K562 (cell line): Measurements from ENCODE around the gene GAMT. TPM values are rescaled to one million over a fixed set of nuclear protein-coding genes. Genes with fewer than 3 reads are reported as not detected.

Experiments
- ATAC-seq: fragments of 200-7000 bp; cut with Tn5 transposase; 3 replicates; pipeline ENCODE4 v1.9.1; 2020; ENCODE audit warnings: moderate library complexity
- BruUV-seq: library from RNA; stranded (reverse); fragments of 400-500 nt; replicated peaks from 2 replicates; lab custom pipeline; 2021; lab: Mats Ljungman, UMichigan
- CTCF ChIA-PET: fragments of 300-600 bp; formaldehyde crosslinking; extraction: SDS; loops from one replicate; lab custom pipeline; 2021; ENCODE audit warnings: low intra/inter-chr PET ratio; lab: Yijun Ruan, JAX
- POLR2A ChIA-PET: fragments of 300-600, 350-650 bp; sonication (Branson Sonifier 250); formaldehyde crosslinking; extraction: SDS; loops from one replicate; lab custom pipeline; 2021; ENCODE audit warnings: antibody characterized with exemption, inconsistent platforms; lab: Yijun Ruan, JAX
- DNase-seq, 4 experiments: peaks; one replicate each; pipeline versions ENCODE4 v3.0.0 to v3.0.0-alpha.2; 2011 to 2018; ENCODE audit warnings: low spot score in 3 of 4, mixed read lengths in 3 of 4; ENCODE audit errors: extremely low read depth in 1 of 4
- FAIRE-seq: peaks from 2 replicates; lab custom pipeline; 2011; peaks lifted over from hg19 to GRCh38; lab: Jason Lieb, UNC
- H2AFZ ChIP-seq: 2 replicates; pipeline ENCODE4 v1.6.0; 2011; ENCODE audit warnings: low read depth, low read length, control low read depth, inconsistent platforms
- H3K27ac ChIP-seq: fragments of 200-600 bp; 3 replicates; pipeline ENCODE4 v1.8.0; 2011; ENCODE audit warnings: low read depth, mild to moderate bottlenecking, control low read depth, inconsistent platforms, low read length, moderate library complexity, mixed read lengths; ENCODE audit errors: extremely low read depth
- H3K27me3 ChIP-seq, 2 experiments: fragments of 300-600 bp in 1 of 2; 2 replicates in 1 of 2; 3 replicates in 1 of 2; pipeline versions ENCODE4 v1.6.0 to v1.8.0; 2011; ENCODE audit warnings: inconsistent platforms in 2 of 2, low read length in 2 of 2, mild to moderate bottlenecking in 1 of 2, mixed read lengths in 1 of 2, moderate library complexity in 1 of 2; ENCODE audit not compliant: control insufficient read depth in 2 of 2, insufficient read depth in 2 of 2
- H3K36me3 ChIP-seq: fragments of 300-600 bp; 3 replicates; pipeline ENCODE4 v1.8.0; 2011; ENCODE audit warnings: mild to moderate bottlenecking, low read length, inconsistent platforms; ENCODE audit not compliant: control insufficient read depth, insufficient read depth
- H3K4me1 ChIP-seq, 2 experiments: fragments of 200-600 bp in 1 of 2; replicated peaks in 1 of 2; 2 replicates in 1 of 2; 3 replicates in 1 of 2; pipeline versions ENCODE4 v1.5.1 to v1.8.0; 2011; ENCODE audit warnings: inconsistent platforms in 2 of 2, low read length in 2 of 2, mild to moderate bottlenecking in 1 of 2, mixed read lengths in 1 of 2, moderate library complexity in 1 of 2; ENCODE audit not compliant: control insufficient read depth in 2 of 2, insufficient read depth in 2 of 2
- H3K4me2 ChIP-seq: 2 replicates; pipeline ENCODE4 v1.6.1; 2011; ENCODE audit warnings: low read length, control low read depth, inconsistent platforms, mixed read lengths; ENCODE audit not compliant: insufficient read depth
- H3K4me3 ChIP-seq: fragments of 200-600 bp; sonication (generic), shearing (Covaris generic); 2 replicates; pipeline ENCODE4 v1.5.1; 2016; ENCODE audit warnings: control low read depth, inconsistent platforms
- H3K79me2 ChIP-seq: fragments of 200-600 bp; 3 replicates; pipeline ENCODE4 v1.8.0; 2011; ENCODE audit warnings: low read length, inconsistent platforms; ENCODE audit not compliant: control insufficient read depth, insufficient read depth
- H3K9ac ChIP-seq, 2 experiments: 2 replicates each; pipeline versions ENCODE4 v1.6.0 to v1.6.1; 2011; ENCODE audit warnings: low read depth in 2 of 2, low read length in 2 of 2, control low read depth in 1 of 2, inconsistent platforms in 1 of 2, mild to moderate bottlenecking in 1 of 2, mixed read lengths in 1 of 2; ENCODE audit not compliant: insufficient read depth in 1 of 2
- H3K9me1 ChIP-seq: one replicate; pipeline ENCODE4 v1.6.0; 2011; ENCODE audit warnings: inconsistent platforms, mild to moderate bottlenecking, low read length, moderate library complexity; ENCODE audit not compliant: control insufficient read depth, insufficient read depth
- H3K9me3 ChIP-seq: replicated peaks from 2 replicates; pipeline ENCODE4 v1.5.1; 2011; ENCODE audit warnings: low read depth, low read length, inconsistent platforms; ENCODE audit not compliant: control insufficient read depth, insufficient read depth
- H4K20me1 ChIP-seq: replicated peaks from 2 replicates; pipeline ENCODE4 v1.6.1; 2011; ENCODE audit warnings: low read length, inconsistent platforms, mixed read lengths; ENCODE audit not compliant: control insufficient read depth, insufficient read depth
- CCNT2 ChIP-seq: IDR thresholded peaks from 2 replicates; pipeline ENCODE4 v1.6.1; 2011; ENCODE audit warnings: borderline replicate concordance, low read depth, mild to moderate bottlenecking, moderate library complexity, mixed read lengths, low read length; ENCODE audit not compliant: insufficient read length; ENCODE audit errors: extremely low read depth
- DPF2 ChIP-seq: fragments of 450-650 bp; IDR thresholded peaks from 2 replicates; pipeline ENCODE4 v1.6.1; 2016
- E2F3 ChIP-seq: fragments of 250-450 bp; sonication (Bioruptor Pico); IDR thresholded peaks from 2 replicates; pipeline ENCODE4 v1.4.0; 2020; ENCODE audit warnings: mild to moderate bottlenecking
- FOXM1 ChIP-seq, 2 experiments: fragments of 450-650 bp in 1 of 2; sonication (generic) in 1 of 2; formaldehyde crosslinking in 1 of 2; IDR thresholded peaks; 2 replicates each; pipeline versions ENCODE4 v1.6.1 to v1.9.0; 2017 to 2022; ENCODE audit warnings: low read depth in 2 of 2, mild to moderate bottlenecking in 2 of 2, missing genetic modification reagents in 1 of 2, moderate library complexity in 1 of 2
- GTF2A2 ChIP-seq: IDR thresholded peaks from 2 replicates; pipeline ENCODE4 v1.6.1; 2016; ENCODE audit warnings: mild to moderate bottlenecking, missing genetic modification characterization, missing compliant biosample characterization
- MYNN ChIP-seq, 2 experiments: sonication (generic); formaldehyde crosslinking in 1 of 2; IDR thresholded peaks; 2 replicates each; pipeline versions ENCODE4 v1.5.0 to v1.6.1; 2016 to 2020; ENCODE audit warnings: antibody characterized with exemption in 1 of 2, missing genetic modification reagents in 1 of 2
- NUFIP1 ChIP-seq: fragments of 450-650 bp; IDR thresholded peaks from 2 replicates; pipeline ENCODE4 v1.6.1; 2018; ENCODE audit not compliant: partially characterized antibody
- OTX1 ChIP-seq: fragments of 450-650 bp; formaldehyde crosslinking; IDR thresholded peaks from 2 replicates; pipeline ENCODE4 v1.4.0; 2022; ENCODE audit warnings: mild to moderate bottlenecking
- RBFOX2 ChIP-seq: fragments of 200-400 bp; formaldehyde crosslinking; IDR thresholded peaks from 2 replicates; pipeline ENCODE4 v1.6.1; 2017; ENCODE audit warnings: low read depth, mild to moderate bottlenecking, low read length, moderate library complexity
- SMARCE1 ChIP-seq: fragments of 450-650 bp; IDR thresholded peaks from 2 replicates; pipeline ENCODE4 v1.7.1; 2016; ENCODE audit warnings: mild to moderate bottlenecking
- TARDBP ChIP-seq: fragments of 450-650 bp; IDR thresholded peaks from 2 replicates; pipeline ENCODE4 v1.6.1; 2016
- ZKSCAN1 ChIP-seq: fragments of 150-350 bp; IDR thresholded peaks from 2 replicates; pipeline ENCODE4 v1.6.1; 2016; ENCODE audit warnings: low read depth, low read length
- ZNF133 ChIP-seq: fragments of 250-450 bp; sonication (Bioruptor Pico); IDR thresholded peaks from 2 replicates; pipeline ENCODE4 v1.4.0; 2020; ENCODE audit warnings: mild to moderate bottlenecking
- ZNF274 ChIP-seq: IDR thresholded peaks from 2 replicates; pipeline ENCODE4 v1.6.1; 2011; ENCODE audit warnings: low read depth, mild to moderate bottlenecking, low read length, moderate library complexity, borderline replicate concordance
- ZNF57 ChIP-seq: fragments of 450-650 bp; formaldehyde crosslinking; IDR thresholded peaks from 2 replicates; pipeline ENCODE4 v1.4.0; 2020; ENCODE audit warnings: mild to moderate bottlenecking, moderate library complexity
- ZNF583 ChIP-seq: fragments of 250-450 bp; sonication (Bioruptor Pico); IDR thresholded peaks from 2 replicates; pipeline ENCODE4 v1.4.0; 2020
- WGBS: fragments of 100-300 bp; shearing (Covaris generic); methylation state at CpG from one replicate; pipeline ENCODE4 v1.1.6; 2016; ENCODE audit warnings: low coverage, mixed read lengths; ENCODE audit not compliant: insufficient coverage; ENCODE audit errors: missing lambda C conversion rate; 5-methylcytosine and 5-hydroxymethylcytosine counted together
- in situ Hi-C: fragments of 300-500 bp; cut with MboI; formaldehyde crosslinking; loops from 4 replicates; pipeline ENCODE4 v1.15.0; 2018; ENCODE audit warnings: inconsistent platforms, mixed read lengths
- intact Hi-C: fragments of 100-400 bp; cut with micrococcal nuclease; formaldehyde crosslinking; loops from 2 replicates; pipeline ENCODE4 v1.14.2; 2022
- polyA plus RNA-seq, 8 experiments: library from polyadenylated mRNA; depleted of rRNA in 4 of 8; stranded (reverse) in 5 of 8; unstranded in 3 of 8; fragments of >200 nt; fragmentation: Nextera tagmentation in 2 of 8; fragmentation: Illumina TruSeq in 1 of 8; extraction: Ambion mirVana in 2 of 8; extraction: Trizol in 1 of 8; gene quantifications; 2 replicates each; pipeline versions ENCODE4 v1.2.1 to v1.2.3, GENCODE V29; 2011 to 2014; ENCODE audit warnings: inconsistent platforms in 1 of 8, missing spikeins in 1 of 8
- total RNA-seq, 7 experiments: library from RNA; depleted of rRNA in 6 of 7; stranded (reverse); fragments of >200 nt in 6 of 7; fragmentation: Illumina TruSeq in 2 of 7; extraction: Trizol in 2 of 7; gene quantifications; 2 replicates each; pipeline versions ENCODE4 v1.2.1 to v1.2.3, GENCODE V29; 2011 to 2021; ENCODE audit warnings: low replicate concordance in 1 of 7
- TF ChIP-seq, protein P1 (sequence below): sonication (generic); formaldehyde crosslinking; IDR thresholded peaks from 2 replicates; pipeline ENCODE4 v1.8.1; 2023; ENCODE audit warnings: mild to moderate bottlenecking, missing genetic modification reagents
- TF ChIP-seq, protein P2 (sequence below), 3 experiments: fragments of 200-800 bp in 1 of 3; fragments of 250-450 bp in 1 of 3; fragments of 450-650 bp in 1 of 3; sonication (Bioruptor Pico) in 1 of 3; sonication (Bioruptor generic) in 1 of 3; formaldehyde crosslinking in 1 of 3; IDR thresholded peaks; 2 replicates each; pipeline versions ENCODE4 v1.6.1 to v1.8.0; 2016 to 2022; ENCODE audit warnings: mild to moderate bottlenecking in 2 of 3, missing genetic modification characterization in 2 of 3, missing compliant biosample characterization in 1 of 3, moderate library complexity in 1 of 3

The GAMT gene
- total and polyA plus RNA-seq, 9 of the 15 experiments (the other 6 are each of a cell fraction or from before 2014, with no cell fraction given), result 1.3 to 35.3 (median 27.2) TPM

DNA sequence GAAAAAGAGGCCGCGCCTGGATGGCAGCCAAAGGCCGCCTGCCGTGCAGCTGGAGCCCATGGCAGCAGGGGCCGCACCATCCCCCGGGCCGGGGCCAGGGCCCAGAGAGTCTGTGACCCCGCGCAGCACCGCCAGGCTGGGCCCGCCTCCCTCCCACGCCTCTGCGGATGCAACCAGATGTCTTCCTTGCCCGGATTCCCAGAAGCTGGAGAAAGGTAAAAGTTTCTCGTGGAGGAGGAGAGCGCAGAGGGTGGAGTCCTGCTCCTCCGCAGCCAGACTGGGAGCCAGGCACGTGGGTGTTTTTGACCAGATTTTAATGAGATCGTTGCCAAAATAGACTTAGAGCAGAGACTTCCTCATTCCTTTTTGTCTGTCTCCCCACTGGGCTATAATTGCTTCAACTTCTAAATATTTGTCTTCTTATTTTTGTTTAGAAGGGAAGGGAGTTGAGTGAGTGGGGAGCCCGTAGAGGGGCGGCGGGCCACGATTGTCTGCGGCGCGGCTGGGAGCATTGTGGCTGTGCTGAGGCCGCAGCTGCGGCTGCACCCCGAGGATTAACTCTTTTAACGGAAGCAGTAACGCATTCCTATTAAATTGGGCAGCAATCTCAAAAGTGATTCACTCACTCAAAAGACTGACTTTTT, 40.4 kb downstream of the GAMT start:
- in situ Hi-C loops, result no loop called here
- H3K4me3 ChIP-seq, result no peak overlapping the region
- 85% methylated on average over 30 of the region's 31 CpGs for WGBS
- TF ChIP-seq E2F3 (CRISPR knock-in tag) (no peak), CCNT2 (no peak), DPF2 (no peak), OTX1 (CRISPR knock-in tag) (no peak), ZNF274 (no peak), NUFIP1 (no peak), MYNN (IDR thresholded peaks at IDR 0.05) (no peak), MYNN (CRISPR knock-in tag; IDR thresholded peaks at IDR 0.05) (no peak), ZNF583 (CRISPR knock-in tag) (no peak), ZKSCAN1 (no peak), SMARCE1 (no peak), GTF2A2 (tag) (no peak), ZNF133 (CRISPR knock-in tag) (no peak), ZNF57 (CRISPR knock-in tag) (no peak), RBFOX2 (0 out of 2 replicates have a peak, but pooled peaks have one; percentile 26), FOXM1 (IDR thresholded peaks at IDR 0.05; ENCODE audit: low read depth) (no peak), FOXM1 (CRISPR knock-in tag; IDR thresholded peaks at IDR 0.05; ENCODE audit: low read depth) (no peak), TARDBP (no peak)
- TF ChIP-seq, protein P1, sequence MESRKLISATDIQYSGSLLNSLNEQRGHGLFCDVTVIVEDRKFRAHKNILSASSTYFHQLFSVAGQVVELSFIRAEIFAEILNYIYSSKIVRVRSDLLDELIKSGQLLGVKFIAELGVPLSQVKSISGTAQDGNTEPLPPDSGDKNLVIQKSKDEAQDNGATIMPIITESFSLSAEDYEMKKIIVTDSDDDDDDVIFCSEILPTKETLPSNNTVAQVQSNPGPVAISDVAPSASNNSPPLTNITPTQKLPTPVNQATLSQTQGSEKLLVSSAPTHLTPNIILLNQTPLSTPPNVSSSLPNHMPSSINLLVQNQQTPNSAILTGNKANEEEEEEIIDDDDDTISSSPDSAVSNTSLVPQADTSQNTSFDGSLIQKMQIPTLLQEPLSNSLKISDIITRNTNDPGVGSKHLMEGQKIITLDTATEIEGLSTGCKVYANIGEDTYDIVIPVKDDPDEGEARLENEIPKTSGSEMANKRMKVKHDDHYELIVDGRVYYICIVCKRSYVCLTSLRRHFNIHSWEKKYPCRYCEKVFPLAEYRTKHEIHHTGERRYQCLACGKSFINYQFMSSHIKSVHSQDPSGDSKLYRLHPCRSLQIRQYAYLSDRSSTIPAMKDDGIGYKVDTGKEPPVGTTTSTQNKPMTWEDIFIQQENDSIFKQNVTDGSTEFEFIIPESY (CRISPR knock-in tag), result peak; percentile 76; the same call in 1 of the 2 replicates
- TF ChIP-seq, protein P2, sequence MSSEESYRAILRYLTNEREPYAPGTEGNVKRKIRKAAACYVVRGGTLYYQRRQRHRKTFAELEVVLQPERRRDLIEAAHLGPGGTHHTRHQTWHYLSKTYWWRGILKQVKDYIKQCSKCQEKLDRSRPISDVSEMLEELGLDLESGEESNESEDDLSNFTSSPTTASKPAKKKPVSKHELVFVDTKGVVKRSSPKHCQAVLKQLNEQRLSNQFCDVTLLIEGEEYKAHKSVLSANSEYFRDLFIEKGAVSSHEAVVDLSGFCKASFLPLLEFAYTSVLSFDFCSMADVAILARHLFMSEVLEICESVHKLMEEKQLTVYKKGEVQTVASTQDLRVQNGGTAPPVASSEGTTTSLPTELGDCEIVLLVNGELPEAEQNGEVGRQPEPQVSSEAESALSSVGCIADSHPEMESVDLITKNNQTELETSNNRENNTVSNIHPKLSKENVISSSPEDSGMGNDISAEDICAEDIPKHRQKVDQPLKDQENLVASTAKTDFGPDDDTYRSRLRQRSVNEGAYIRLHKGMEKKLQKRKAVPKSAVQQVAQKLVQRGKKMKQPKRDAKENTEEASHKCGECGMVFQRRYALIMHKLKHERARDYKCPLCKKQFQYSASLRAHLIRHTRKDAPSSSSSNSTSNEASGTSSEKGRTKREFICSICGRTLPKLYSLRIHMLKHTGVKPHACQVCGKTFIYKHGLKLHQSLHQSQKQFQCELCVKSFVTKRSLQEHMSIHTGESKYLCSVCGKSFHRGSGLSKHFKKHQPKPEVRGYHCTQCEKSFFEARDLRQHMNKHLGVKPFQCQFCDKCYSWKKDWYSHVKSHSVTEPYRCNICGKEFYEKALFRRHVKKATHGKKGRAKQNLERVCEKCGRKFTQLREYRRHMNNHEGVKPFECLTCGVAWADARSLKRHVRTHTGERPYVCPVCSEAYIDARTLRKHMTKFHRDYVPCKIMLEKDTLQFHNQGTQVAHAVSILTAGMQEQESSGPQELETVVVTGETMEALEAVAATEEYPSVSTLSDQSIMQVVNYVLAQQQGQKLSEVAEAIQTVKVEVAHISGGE (CRISPR knock-in tag; IDR thresholded peaks at IDR 0.05), result no peak

More for the DNA sequence above, 40.4 kb downstream of the GAMT start:
- FAIRE-seq (no peak), DNase-seq (no peak), ATAC-seq (no peak)
- peaks cover 8% of the 10 kb centered on the region; the same call in 1 of the 2 replicates for H4K20me1 ChIP-seq
- H3K9me1 ChIP-seq, result no peaks in the 10 kb centered on the region
- no peaks in the 10 kb centered on the region for H3K27me3 ChIP-seq
- H3K27ac ChIP-seq, result no peak overlapping the region
- intact Hi-C loops, result no loop called here
- CTCF ChIA-PET, result no interaction called here
- H3K9me3 ChIP-seq, result no peaks in the 10 kb centered on the region
- no TSS peak for BruUV-seq
- H3K36me3 ChIP-seq, result peaks cover 97% of the 10 kb centered on the region
- H2AFZ ChIP-seq, result no peak overlapping the region
- H3K4me2 ChIP-seq, result no peak overlapping the region
- peak overlapping the region in 1 of 2 experiments; percentile 63; a peak in 2 of 4 replicates for H3K9ac ChIP-seq
- H3K4me1 ChIP-seq, result peaks cover 5 to 39% of the 10 kb centered on the region in 2 experiments
- H3K79me2 ChIP-seq, result peaks cover 8% of the 10 kb centered on the region
- POLR2A ChIA-PET, result no interaction called here
